GM18511 (cell line): ENCODE results near the gene URM1.

ENCODE experiments used
- ATAC-seq: cut with Tn5 transposase; IDR thresholded peaks from one replicate; pipeline ENCODE4 v1.9.1; 2021; ENCODE audit warnings: mild to moderate bottlenecking, moderate library complexity; ENCODE audit not compliant: unreplicated experiment

The URM1 gene

GRCh38 chr9:128424268-128424780 lies 53.1 kb downstream of the URM1 start:
- no peak for ATAC-seq

DNA sequence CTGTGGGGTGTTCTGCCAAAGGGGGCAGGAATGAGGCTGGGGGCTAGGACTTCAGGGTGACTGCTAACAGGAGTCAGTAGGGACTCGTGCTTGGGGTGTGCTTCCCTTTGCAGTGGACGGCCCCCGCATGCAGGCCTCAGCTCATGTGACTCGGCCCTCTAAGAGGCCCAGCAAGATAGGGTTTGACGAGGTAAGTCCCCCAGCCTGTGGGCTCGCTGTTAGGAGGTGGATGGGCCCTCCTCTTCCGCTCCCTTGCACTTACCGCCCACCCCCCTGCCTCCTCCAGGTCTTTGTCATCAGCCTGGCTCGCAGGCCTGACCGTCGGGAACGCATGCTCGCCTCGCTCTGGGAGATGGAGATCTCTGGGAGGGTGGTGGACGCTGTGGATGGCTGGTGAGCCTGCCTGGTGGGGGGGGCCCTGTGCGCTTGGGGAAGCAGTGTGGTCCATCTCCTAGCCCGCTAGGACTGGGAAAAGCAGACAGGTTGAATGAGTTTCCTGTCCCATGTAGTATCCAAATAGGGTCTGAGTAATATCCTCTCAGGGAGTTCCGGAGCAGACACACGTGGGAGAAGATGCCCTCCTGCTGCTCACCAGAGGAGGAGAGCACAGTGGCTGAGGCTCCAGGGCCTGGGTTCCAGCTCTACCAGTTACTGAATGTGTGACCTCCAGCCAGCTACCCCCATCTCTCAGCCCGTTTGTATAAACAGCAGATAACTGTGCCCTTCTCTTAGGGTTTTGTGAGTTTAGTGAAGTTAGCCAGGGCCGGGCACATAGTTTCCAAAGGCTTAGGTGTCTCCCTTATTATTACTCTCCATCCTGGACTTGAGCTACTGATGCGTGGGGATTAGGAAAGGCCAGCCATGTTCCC lies 57.7 kb downstream of the URM1 start:
- no peak for ATAC-seq

DNA sequence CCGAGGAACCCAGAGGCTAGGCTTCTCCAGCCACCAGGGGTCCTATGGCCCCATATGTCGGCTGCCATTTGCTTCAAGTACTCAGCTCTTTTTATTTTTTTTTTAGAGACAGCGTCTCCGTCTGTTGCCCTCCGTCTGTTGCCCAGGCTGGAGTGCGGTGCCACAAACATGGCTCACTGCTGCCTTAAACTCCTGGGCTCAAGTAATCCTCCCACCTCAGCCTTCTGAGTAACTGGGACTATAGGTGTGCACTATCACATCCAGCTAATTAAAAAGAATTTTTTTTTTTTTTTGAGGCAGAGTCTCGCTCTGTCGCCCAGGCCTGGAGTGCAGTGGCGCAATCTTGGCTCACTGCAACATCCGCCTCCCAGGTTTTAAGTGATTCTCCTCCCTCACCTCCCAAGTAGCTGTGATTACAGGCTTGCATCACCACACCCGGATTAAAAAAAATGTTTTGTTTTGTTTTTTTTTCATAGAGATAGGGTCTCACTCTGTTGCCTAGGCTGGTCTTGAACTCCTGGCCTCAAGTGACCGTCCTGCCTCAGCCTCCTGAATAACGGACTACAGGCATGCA lies 58.4 kb downstream of the URM1 start:
- ATAC-seq = no peak

- no peak for ATAC-seq
Observed at GRCh38 chr9:128431207-128431606, 60.0 kb downstream of the URM1 start.

GRCh38 chr9:128434340-128434739 lies 63.2 kb downstream of the URM1 start:
- no peak for ATAC-seq

DNA sequence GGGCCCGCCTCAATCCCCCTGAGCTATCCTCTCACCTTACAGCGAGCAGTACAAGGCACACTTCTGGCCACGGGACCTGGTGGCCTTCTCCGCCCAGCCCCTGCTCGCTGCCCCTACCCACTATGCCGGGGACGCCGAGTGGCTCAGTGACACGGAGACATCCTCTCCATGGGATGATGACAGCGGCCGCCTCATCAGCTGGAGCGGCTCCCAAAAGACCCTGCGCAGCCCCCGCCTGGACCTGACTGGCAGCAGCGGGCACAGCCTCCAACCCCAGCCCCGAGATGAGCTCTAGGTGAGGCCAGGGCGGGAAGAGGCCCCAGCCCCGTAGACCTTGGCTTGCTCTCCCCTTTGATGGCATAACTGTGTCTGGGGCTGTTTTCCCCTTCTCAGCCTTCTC lies 64.4 kb downstream of the URM1 start:
- ATAC-seq = no peak

GRCh38 chr9:128438343-128439109 lies 67.4 kb downstream of the URM1 start:
- no peak for ATAC-seq

GRCh38 chr9:128439273-128439672 lies 68.1 kb downstream of the URM1 start:
- no peak for ATAC-seq
